HG03378 (cell line): ENCODE measurements around the gene CCNB2.

Experiments
- ATAC-seq: cut with Tn5 transposase; IDR thresholded peaks from one replicate; pipeline ENCODE4 v1.9.1; 2021; ENCODE audit warnings: mild to moderate bottlenecking, moderate library complexity; ENCODE audit not compliant: unreplicated experiment

CCNB2 gene

GRCh38 chr15:59165726-59166125 is 60.8 kb downstream of the CCNB2 start:
- no peak for ATAC-seq

GRCh38 chr15:59166166-59166565 is 61.2 kb downstream of the CCNB2 start:
- ATAC-seq, result no peak

GRCh38 chr15:59166601-59167265 is 61.8 kb downstream of the CCNB2 start:
- ATAC-seq, result no peak

GRCh38 chr15:59168536-59168935 is 63.6 kb downstream of the CCNB2 start:
- ATAC-seq, result no peak

GRCh38 chr15:59169251-59169708 is 64.3 kb downstream of the CCNB2 start:
- ATAC-seq, result no peak

- ATAC-seq, result no peak
These were observed 65.5 kb downstream of the CCNB2 start for GRCh38 chr15:59170295-59171066.

GRCh38 chr15:59171067-59171397 is 66.1 kb downstream of the CCNB2 start:
- ATAC-seq, result no peak

GRCh38 chr15:59172289-59172901 is 67.4 kb downstream of the CCNB2 start:
- no peak for ATAC-seq

- no peak for ATAC-seq
These were observed 68.2 kb downstream of the CCNB2 start for GRCh38 chr15:59173194-59173593.

GRCh38 chr15:59174151-59174834 is 69.3 kb downstream of the CCNB2 start:
- ATAC-seq, result peak; percentile 8
